ENCODE measurements around the gene SFXN4.

Gene SFXN4

DNA sequence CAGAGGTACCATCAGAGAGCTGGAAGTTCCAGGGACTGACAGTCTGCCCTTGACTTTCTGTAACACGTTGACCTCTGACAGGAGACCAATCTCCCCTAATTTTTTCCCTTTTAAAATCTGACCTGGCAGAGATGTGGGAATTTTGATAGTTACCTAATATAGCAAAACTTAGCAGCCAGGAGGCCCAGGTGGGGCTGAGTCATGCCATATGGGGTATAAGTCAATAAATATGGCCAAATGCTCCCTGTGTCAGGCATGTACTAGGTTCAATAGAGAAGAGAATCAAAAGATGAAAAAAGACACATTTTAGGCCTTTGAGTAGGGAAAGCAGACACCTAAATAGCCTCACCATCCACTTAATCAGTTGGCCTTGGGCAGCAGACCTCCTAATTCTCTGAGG, 35.7 kb upstream of the SFXN4 start:
- no peak overlapping the region for H3K27ac ChIP-seq
- TF ChIP-seq, protein P1, sequence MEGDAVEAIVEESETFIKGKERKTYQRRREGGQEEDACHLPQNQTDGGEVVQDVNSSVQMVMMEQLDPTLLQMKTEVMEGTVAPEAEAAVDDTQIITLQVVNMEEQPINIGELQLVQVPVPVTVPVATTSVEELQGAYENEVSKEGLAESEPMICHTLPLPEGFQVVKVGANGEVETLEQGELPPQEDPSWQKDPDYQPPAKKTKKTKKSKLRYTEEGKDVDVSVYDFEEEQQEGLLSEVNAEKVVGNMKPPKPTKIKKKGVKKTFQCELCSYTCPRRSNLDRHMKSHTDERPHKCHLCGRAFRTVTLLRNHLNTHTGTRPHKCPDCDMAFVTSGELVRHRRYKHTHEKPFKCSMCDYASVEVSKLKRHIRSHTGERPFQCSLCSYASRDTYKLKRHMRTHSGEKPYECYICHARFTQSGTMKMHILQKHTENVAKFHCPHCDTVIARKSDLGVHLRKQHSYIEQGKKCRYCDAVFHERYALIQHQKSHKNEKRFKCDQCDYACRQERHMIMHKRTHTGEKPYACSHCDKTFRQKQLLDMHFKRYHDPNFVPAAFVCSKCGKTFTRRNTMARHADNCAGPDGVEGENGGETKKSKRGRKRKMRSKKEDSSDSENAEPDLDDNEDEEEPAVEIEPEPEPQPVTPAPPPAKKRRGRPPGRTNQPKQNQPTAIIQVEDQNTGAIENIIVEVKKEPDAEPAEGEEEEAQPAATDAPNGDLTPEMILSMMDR (conservative IDR thresholded peaks at IDR 0.05): no peak
- no peak for TF ChIP-seq ZFX (IDR thresholded peaks at IDR 0.05)

DNA sequence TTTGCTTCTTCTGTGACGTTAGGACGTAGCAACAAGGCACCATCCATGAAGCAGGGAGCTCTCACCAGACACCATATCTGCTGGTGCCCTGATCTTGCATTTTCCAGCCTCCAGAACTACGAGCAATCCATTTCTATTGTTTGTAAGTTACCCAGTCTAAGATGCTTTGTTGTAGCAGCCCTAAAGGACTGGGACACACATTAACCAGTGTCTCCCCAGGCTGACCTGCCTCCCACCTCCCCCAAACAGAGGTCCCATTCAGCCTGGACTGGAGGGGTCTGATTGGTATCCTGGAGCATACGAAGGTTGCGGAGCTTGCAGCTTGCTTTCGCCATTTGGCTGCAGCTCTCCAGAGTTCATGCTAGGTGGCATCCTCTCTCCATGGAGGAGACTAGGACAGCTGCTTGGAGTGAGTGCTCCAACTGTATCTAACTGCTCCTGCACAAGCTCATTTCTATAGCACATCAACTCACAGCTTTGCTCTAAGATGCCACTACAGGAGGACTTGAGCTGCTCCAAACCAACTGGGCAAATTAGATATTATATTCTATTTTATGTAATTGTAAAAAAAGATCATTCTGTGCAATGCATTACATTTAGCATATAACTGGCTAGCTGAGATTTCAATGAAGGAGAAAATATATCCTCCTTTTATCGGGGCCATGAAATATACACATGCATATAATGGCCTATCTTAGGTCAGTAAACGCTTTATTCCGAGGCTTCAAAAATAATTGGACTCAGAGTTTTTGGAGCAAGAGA, 33.9 kb upstream of the SFXN4 start:
- H3K27ac ChIP-seq: no peak overlapping the region
- TF ChIP-seq, protein P1 (conservative IDR thresholded peaks at IDR 0.05): peak; percentile 86
- no peak for TF ChIP-seq ZFX (IDR thresholded peaks at IDR 0.05)

DNA sequence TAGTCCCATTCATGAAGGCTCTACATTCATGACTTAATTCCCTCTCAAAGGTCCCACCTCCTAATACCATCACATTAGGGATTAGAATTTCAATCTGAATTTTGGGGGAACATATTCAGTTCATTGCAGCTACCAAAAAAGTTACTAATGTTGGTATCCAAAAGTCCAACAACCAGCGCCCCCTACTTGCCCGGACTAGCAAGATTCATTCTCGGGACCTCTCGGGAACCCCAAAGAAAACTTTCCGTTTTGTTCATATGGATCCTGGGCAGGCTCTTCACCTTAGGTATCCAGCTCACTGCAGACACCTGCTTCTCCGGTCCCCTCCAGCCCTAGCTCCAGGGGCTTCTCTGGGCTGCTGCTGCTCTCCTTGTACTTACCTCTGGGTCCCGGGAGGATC, 32.9 kb upstream of the SFXN4 start:
- H3K27ac ChIP-seq: no peak overlapping the region
- TF ChIP-seq ZFX (IDR thresholded peaks at IDR 0.05): no peak
- TF ChIP-seq, protein P1 (conservative IDR thresholded peaks at IDR 0.05): no peak; the same call in 1 of the 2 replicates

DNA sequence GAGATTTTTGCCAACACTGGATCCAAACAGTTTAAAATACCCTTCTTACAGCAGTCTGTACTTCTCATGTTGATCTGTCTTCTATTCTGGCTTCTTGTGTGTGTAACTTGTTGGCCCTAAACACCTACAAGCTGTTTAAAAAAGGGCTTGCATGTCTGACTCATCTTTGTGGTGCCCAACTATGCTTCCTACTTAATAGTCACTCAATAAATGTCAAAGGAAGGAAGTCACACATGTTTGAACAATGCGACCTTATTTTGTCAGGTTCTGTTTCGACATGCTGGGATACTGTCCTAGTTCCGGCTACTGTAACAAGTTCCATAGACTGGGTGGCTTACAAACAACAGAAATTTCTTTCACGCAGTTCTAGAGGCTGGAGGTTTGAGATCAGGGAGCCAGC, 32.4 kb upstream of the SFXN4 start:
- TF ChIP-seq ZFX (IDR thresholded peaks at IDR 0.05): no peak
- TF ChIP-seq, protein P1 (conservative IDR thresholded peaks at IDR 0.05): no peak
- H3K27ac ChIP-seq: no peak overlapping the region

DNA sequence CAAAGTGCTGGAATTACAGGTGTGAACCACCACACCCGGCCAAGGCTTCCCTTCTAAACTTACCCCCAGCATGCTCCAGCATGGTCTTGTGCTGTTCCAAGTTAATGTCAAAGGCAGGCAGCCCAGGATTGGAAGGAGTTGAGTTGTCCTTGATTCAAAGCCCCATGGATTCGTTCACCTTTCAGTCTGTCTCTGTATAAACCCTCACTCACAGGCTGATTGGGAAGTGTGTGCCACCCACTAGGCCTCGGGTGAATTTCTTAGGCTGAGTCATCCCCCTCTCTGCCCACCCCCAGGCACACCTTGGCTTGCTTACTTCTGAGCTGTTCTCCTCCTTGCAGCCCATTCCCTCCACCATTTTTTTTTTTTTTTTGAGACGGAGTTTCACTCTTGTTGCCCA, 26.4 kb upstream of the SFXN4 start:
- no peak overlapping the region for H3K27ac ChIP-seq
- TF ChIP-seq, protein P1 (conservative IDR thresholded peaks at IDR 0.05): no peak
- TF ChIP-seq ZFX (IDR thresholded peaks at IDR 0.05): no peak

DNA sequence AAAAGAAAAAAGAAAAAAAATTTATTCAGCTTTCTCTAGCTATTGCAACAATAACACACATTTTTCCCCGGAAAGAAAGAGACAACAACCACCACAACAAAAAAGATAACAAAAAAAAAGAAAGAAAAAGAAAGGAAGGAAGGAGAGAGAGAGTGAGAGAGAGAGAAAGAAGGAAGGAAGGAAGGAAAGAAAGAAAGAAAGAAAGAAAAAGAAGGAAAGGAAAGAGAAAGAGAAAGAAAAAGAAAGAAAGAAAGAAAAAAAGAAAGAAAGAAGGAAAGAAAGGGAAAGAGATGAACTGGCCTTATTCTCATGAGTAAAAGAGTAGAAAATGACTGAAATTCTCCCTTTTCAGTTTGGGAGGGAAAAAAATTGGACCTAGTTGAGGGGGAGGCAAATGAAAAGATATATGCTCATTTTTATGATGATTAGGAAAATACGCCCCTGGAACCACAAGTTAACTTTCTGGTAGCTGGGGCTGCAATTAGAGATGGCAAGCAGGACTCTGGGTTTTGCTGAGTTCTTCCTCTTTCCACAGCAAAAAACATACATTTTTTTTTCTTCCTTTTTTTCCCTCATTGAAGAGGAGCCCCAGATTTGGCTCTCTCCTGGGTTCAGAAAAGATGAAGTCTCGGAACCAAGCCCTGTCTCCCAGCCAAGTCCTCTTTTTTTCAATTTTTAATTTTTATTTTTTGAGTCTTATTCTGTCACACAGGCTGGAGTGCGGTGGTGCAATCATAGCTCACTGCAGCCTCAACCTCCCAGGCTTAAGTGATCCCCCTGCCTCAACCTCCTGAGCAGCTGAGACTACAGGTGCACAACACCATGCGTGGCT, 25.7 kb upstream of the SFXN4 start:
- TF ChIP-seq, protein P1 (conservative IDR thresholded peaks at IDR 0.05): no peak
- TF ChIP-seq ZFX (IDR thresholded peaks at IDR 0.05): no peak
- no peak overlapping the region for H3K27ac ChIP-seq

DNA sequence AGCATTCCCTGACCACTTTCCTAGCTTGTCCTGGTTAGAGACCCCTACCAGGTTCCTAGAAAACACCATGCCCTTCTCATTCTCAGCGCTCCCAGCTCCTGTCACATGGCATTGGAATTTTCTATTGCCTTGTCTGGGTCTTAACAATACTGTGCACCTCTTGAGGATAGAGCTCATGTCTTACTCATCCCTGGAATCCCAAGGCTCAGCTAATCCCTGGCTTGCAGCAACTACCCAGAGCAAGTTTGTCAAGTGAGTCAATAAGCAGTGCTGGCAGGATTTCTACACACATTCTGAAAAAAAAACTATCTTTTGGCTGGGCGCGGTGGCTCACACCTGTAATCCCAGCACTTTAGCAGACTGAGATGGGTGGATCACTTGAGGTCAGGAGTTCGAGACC, 24.8 kb upstream of the SFXN4 start:
- H3K27ac ChIP-seq: no peak overlapping the region
- TF ChIP-seq, protein P1 (conservative IDR thresholded peaks at IDR 0.05): no peak
- TF ChIP-seq ZFX (IDR thresholded peaks at IDR 0.05): no peak

Data from C4-2B (cell line).